DND-41 (cell line): Measurements from ENCODE around the gene ABCA12.

Experiments used
- CTCF ChIP-seq: IDR thresholded peaks from 2 replicates; pipeline ENCODE4 v1.5.1; 2012; ENCODE audit warnings: borderline replicate concordance, low read length, moderate library complexity, mild to moderate bottlenecking; ENCODE audit not compliant: poor library complexity, severe bottlenecking; ENCODE audit errors: extremely low read depth
- EZH2 ChIP-seq: IDR thresholded peaks from 3 replicates; pipeline ENCODE4 v1.6.1; 2012; ENCODE audit warnings: borderline replicate concordance, low read depth, mild to moderate bottlenecking, moderate library complexity, low read length, inconsistent platforms; ENCODE audit not compliant: severe bottlenecking

- no peak for TF ChIP-seq CTCF
- no peak for TF ChIP-seq EZH2
Observed at GRCh38 chr2:214934006-214934405, 204.4 kb downstream of the ABCA12 start.
